SK-MEL-5 (cell line): ENCODE data around the gene STX10. TPM values are rescaled to one million over a fixed set of nuclear protein-coding genes. Genes with fewer than 3 reads are reported as not detected.
"Not testable (repeated sequence)": the region's sequence is repeated elsewhere in the genome, so short reads cannot be mapped to it uniquely, and the experiment has no call there.

Experiments
- DNase-seq: peaks from one replicate; pipeline ENCODE4 v3.0.0-alpha.2; 2016; ENCODE audit warnings: low read depth, low spot score
- in situ Hi-C: cut with HindIII; loops from 2 replicates; pipeline ENCODE4 v1.10.0; 2016; ENCODE audit warnings: low sequenced_read_pairs, high pct_unique_total_duplicates, low pct_unique_long_range_greater_than_20kb
- polyA plus RNA-seq, 2 experiments: library from polyadenylated mRNA; depleted of rRNA; stranded (reverse); fragments of >200 nt; gene quantifications; 2 replicates each; pipeline ENCODE4 v1.2.3, GENCODE V29; 2015
- total RNA-seq: library from RNA; depleted of rRNA; stranded (reverse); fragments of >200 nt; shearing (Covaris generic); gene quantifications from 2 replicates; pipeline ENCODE4 v1.2.3, GENCODE V29; 2014; rRNA removed

The STX10 gene, protein sequence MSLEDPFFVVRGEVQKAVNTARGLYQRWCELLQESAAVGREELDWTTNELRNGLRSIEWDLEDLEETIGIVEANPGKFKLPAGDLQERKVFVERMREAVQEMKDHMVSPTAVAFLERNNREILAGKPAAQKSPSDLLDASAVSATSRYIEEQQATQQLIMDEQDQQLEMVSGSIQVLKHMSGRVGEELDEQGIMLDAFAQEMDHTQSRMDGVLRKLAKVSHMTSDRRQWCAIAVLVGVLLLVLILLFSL
- 22.0 and 26.1 TPM in 2 replicates for total RNA-seq
- 33.8 and 39.2 TPM in 2 replicates for polyA plus RNA-seq (2015; cell fraction: cytosol; rRNA removed)
- polyA plus RNA-seq (2015; cell fraction: nucleus; rRNA removed) = 196 and 223 TPM in 2 replicates

DNA sequence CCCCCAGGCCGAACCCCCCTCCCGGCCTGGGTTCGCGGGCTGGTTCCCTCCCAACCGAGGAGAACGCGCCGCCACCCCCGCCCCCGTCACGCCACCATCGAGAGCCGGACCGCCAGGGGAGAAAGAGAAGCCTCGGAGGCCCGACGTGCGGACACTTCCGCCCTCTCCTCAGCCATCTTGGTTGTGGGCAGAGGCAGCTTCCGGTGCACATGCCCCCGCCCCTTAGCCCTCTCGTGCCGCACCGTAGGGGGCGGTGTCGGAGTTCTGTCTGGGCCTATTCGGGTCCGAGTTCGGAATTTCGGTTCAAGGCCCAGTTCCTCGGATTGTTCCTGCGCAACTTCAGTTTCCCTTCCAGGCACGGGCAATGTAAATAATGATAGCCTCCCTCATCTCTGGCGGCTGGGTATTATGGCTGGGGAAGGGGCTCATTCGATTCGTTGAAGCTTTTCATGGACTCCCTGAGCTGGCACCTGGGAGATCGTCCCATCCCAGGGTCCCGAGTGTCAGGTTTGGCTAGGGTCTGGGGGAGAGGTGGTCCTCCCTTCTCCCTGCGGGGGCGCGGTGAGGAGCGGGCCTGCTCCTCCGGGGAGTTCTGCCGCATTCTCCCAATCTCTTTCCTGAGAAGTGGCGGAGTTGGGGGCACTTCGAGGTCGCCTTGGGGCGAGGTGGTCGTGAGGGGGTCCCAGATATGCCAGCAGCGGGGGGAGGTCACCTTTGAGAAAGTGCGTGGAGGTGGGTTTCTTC, at the start of gene STX10, which contains the start of gene IER2:
TSS of gene STX10 (minus strand) at position 189 of the 744 bp plus-strand sequence. CDS start 202 bp downstream, outside the sequence.
TSS of gene IER2 (plus strand) at position 225 of the 744 bp plus-strand sequence. CDS start 2,776 bp downstream, outside the sequence.
- peak; percentile 90 for DNase-seq
- in situ Hi-C loops = no loop called here

DNA sequence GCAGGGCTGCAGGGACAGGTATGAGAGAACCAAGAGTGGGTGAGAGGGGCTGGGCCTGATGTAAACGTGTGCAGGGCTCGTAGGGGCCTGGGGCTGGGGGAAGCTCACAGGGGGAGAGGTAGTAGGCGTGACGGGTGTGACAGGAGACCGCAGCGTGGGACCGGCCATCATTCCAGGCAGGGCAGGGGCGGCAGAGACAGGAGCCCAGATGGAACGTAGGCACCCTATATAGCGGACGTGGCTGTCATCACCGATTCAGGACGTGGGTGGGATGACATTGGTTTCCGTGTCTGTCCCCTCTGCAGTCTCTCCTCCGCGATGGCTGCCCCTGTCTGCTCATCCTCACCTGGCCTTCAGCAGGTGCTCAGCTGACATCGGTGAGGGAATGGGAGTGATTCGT, 48.5 kb upstream of the STX10 start:
- in situ Hi-C loops = no loop called here
- DNase-seq = no peak

DNA sequence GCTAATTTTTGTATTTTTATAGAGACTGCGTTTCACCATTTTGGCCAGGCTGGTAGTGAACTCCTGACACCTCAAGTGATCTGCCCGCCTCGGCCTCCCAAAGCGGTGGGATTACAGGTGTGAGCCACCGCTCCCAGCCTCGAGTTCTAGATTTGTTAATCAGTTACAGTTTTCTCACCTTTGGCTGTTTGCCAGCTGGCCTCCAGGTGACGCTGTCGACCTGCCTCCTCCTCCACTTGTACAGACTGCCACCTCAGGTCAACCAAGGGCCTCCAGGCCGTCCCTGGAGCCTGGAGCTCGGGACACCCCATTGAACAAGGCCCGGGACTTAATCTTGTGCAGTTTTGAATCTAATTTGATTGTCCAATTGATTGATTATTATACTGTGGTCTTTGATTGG, 45.5 kb upstream of the STX10 start:
- in situ Hi-C loops = no loop called here
- no peak for DNase-seq

DNA sequence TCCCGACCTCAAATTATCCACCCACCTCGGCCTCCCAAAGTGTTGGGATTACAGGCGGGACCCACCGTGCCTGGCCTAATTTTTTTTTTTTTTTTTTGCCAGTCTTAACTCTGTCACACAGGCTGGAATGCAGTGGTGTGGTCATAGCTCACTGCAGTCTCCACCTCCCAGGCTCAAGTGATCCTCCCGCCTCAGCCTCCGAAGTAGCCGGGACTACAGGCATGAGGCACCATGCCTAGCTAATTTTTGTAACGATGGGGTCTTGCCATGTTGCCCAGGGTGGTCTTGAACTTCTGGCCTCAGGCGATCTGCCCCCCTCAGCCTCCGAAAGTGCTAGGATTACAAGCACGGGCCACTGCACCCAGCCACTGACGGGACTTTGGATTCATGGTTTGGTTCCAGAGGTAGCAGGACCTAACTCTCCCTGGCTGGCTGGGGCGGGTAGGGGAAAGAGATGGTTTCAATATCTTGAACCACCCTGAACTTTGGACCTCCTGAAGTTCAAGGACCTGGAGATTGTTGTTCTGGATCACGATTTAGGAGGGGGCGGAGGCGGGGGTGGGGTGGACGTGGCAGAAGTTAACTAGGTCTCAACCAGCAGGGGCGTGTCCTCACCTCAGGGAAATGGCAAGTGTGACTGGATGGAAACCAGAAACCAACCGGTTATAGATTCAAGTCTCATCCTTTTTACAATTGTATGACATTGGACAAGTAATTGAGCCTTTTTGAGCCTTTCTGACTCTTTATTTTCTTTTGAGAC, 40.8 kb upstream of the STX10 start:
- in situ Hi-C loops = no loop called here
- DNase-seq = no peak

DNA sequence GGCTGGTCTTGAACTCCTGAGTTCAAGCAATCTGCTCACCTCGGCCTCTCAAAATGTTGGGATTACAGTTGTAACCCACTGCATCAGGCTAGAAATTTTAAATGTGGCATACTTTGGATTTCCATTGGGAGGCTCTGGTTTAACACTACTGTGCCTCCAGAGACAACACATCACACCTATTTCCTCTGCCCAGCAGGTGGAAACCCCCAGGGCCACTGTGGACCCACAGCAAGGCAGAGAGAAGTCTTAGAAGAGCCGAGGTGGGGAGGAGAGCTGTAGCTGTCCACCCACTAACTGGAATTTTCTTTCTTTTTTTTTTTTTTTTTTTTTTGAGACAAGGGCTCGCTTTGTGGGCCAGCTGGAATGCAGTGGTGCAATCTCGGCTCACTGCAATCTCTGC, 39.4 kb upstream of the STX10 start:
- no peak for DNase-seq
- in situ Hi-C loops = no loop called here

DNA sequence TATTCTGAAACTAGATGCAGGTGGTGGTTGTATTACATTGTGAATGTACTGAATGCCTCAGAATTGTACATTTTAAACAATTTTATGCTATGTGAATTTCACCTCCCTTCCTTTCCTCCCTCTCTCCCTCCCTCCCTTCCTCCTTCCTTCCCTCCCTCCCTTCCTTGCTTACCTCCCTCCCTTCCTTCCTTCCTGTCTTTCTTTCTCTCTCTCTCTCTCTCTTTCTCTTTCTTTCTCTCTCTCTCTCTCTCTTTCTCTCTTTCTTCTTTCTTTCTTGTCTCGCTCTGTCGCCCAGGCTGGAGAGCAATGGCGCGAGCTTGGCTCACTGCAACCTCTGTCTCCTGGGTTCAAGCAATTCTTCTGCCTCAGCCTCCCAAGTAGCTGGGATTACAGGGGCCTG, 37.2 kb upstream of the STX10 start:
- no peak for DNase-seq
- in situ Hi-C loops = no loop called here

DNA sequence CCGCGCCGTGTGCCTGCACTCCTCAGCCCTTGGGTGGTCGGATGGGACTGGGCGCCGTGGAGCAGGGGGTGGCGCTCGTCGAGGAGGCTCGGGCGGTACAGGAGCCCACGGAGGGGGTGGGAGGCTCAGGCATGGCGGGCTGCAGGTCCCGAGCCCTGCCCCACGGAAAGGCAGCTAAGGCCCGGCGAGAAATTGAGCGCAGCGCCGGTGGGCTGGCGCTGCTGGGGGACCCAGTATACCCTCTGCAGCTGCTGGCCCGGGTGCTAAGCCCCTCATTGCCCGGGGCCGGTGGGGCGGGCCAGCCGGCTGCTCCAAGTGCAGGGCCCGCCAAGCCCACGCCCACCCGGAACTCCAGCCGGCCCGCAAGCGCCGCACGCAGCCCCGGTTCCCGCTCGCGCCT, 36.5 kb upstream of the STX10 start:
- DNase-seq, in situ Hi-C loops: not testable (repeated sequence)

DNA sequence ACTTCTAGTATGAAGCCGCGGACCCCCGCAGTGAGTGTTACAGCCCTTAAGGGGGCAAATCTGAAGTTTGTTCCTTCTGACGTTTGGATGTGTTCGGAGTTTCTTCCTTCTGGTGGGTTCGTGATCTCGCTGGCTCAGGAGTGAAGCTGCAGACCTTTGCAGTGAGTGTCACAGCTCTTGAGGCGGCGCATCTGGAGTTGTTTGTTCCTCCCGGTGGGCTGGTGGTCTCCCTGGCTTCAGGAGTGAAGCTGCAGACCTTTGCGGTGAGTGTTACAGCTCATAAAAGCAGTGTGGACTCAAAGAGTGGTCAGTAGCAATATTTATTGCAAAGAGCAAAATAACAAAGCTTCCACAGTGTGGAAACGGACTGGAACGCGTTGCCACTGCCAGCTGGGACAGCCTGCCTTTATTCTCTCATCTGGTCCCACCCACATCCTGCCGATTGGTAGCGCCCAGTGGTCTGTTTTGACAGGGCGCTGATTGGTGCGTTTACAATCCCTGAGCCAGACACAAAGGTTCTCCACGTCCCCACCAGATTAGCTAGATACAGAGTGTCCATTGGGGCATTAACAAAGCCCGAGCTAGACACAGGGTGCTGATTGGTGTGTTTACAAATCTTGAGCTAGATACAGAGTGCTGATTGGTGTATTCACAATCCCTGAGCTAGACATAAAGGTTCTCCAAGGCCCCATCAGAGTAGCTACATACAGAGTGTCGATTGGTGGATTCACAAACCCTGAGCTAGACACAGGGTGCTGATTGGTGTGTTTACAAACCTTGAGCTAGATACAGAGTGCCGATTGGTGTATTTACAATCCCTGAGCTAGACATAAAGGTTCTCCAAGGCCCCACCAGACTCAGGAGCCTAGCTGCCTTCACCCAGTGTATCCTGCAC, 35.8 kb upstream of the STX10 start:
- DNase-seq, in situ Hi-C loops: not testable (repeated sequence)

DNA sequence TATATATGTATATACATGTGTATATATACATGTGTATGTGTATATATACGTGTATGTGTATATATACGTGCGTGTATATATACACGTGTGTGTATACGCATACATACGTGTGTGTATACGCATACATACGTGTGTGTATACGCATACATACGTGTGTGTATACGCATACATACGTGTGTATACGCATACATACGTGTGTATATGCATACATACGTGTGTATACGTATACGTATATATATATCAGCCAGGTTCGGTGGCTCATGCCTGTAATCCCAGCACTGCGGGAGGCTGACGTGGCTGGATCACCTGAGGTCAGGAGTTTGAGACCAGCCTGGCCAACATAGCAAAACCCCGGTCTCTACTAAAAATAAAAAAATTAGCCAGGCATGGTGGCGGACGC, 34.8 kb upstream of the STX10 start:
- in situ Hi-C loops, DNase-seq: not testable (repeated sequence)

DNA sequence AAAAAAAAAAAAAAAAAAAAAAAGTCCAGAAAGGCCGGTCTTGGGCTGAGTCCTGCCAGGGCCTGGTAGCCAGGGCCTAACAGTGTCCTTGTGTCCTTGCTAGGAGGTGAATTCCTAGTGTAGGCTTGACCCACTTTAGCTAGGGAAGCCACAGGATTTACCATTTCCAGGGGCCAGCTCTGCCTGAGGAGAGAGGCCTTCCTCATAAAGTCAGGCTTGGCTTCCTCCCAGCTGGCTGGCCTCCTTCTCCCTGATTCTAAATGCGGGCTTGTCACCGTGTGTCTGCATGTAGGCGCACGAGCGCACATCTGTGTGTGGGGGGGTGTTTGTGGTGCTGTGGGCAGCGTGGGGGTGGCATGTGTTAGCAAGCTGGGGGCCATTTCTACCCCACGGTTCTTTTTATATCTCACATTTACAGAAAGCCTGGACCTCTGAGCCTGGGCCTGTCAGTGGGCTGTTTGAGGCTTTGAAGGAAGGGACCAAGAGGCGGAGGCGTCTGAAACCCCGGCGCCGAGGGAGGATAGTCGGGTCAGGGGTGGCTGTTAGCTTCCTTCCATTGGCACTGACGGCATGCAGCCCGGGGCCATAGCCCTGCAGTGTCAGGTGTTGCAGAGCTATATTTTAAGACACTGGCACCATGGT, 31.7 kb upstream of the STX10 start:
- DNase-seq = no peak
- in situ Hi-C loops = no loop called here

DNA sequence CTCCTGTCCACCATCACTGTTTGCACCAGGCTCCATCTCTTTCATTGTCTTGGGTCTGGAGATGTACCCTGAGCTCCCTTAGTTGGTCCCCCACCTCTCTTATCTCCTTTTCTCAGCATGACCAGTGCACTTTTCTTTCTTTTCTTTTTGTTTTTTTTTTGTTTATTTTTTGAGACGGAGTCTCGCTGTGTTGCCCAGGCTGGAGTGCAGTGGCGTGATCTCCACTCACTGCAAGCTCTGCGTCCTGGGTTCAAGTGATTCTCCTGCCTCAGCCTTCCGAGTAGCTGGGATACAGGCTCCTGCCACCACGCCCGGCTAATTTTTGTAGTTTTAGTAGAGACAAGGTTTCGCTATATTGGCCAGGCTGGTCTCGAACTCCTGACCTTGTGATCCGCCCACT, 28.1 kb upstream of the STX10 start:
- in situ Hi-C loops, DNase-seq: not testable (repeated sequence)

DNA sequence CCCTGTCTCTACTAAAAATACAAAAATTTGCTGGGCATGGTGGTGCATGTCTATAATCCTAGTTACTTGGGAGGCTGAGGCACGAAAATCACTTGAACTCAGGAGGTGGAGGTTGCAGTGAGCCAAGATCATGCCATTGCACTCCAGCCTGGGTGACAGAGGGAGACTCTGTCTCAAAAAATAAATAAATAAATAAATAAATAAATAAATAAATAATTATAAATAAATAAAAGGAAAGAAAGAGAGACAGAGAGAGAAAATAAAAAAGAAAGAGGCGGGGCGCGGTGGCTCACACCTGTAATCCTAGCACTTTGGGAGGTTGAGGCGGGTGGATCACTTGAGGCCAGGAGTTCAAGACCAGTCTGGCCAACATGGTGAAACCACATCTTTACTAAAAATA, 27.4 kb upstream of the STX10 start:
- in situ Hi-C loops, DNase-seq: not testable (repeated sequence)

DNA sequence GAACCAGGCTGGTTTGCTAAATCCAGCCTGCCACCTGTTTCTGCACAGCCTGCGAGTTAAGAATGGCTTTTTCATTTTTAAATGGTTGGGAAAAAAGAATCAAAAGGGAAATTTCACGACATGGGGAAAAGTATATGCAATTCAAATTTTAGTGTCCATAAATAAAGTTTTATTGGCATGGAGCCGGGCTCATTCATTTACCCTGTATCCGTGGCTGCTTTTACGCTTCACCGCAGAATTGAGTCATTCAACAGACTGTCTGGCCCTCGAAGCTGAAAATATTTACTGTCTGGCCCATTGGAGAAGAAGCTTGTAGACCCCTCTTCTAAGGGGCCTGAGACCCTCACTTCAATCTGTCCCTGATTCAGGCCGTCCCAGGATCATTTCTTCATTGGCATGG, 26.2 kb upstream of the STX10 start:
- DNase-seq = no peak
- in situ Hi-C loops = no loop called here

DNA sequence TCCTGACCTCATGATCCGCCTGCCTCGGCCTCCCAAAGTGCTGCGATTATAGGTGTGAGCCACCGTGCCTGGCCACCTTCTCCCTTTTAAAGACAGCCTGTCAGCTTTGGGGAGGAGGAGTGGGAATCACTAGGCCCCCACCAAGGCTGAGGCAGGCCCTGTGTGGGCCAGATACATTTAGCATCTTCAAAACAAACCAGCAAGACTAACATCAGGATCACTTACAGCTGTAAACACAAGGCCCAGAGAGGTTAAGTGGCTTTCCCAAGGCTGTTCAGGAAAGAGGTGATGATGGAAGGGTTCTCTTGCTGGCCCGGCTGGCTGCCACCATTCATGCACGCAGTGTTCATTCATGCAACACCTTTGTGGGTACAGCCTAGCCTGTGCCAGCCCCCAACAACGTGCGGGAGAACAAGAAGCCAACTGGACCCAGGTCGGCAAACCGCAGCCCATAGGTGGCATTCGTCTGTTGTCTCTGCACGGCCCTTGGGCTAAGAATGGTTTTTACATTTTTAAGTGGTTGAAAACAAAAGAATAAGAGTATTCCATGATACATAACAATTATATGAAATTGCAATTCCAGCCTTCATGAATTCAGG, 23.1 kb upstream of the STX10 start:
- in situ Hi-C loops = no loop called here
- no peak for DNase-seq

DNA sequence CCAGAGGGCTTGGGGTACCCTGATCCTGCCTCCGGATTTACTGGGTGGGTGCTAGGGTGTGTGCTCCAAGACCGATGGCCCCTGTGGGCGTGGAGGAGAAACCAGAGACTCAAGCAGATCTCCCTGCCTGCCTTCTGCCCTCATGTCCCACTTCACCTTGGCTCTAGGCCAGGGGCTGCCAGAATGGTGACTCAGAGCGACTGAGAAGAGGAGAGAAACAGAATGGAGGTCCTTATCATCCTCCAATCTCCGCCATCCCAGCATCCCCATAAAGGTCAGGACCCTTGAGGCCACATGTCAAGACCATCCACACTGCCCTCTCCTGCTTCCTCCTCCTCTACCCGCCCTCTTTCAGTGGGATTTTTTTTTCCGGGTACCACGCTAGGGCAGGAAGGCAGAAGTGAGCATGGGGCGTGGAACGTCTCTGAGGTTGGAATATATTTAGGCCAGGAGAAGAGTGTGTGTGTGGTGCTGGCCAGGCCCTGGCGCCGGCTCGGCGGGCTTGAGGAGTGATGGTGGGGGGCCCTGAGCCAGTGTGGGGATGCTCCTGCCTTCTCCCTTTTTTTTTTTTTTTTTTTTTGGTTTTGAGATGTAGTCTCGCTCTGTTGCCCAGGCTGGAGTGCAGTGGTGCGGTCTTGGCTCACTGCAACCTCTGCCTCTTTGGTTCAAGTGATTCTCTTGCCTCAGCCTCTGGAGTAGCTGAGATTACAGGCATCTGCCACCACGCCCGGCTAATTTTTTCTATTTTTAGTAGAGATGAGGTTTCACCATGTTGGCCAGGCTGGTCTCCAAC, 22.4 kb upstream of the STX10 start:
- in situ Hi-C loops = no loop called here
- peak; percentile 49 for DNase-seq

DNA sequence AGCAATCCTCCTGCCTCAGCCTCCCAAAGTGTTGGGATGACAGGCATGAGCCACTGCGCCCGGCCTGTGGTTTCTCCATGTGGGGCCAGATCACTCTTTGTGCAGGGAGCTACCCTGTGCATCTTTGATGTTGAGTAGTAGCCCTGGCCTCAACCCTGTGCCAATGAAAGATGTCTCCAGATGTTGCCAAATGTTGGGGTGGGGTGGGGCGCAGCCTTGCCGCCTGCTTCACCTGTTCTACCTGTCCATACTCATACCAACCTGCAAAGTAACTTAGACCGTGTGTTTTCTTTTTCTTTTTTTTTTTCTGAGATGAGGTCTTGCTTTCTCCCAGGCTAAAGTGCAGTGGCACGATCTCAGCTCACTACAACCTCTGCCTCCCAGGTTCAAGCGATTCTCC, 21.0 kb upstream of the STX10 start:
- in situ Hi-C loops = no loop called here
- no peak for DNase-seq
